ENCODE results near the gene ZNF521. TPM values are rescaled to one million over a fixed set of nuclear protein-coding genes. Genes with fewer than 3 reads are reported as not detected.

The ZNF521 gene
- 0.07 TPM in 1 of 2 replicates, not detected in the other for total RNA-seq

GRCh38 chr18:25351777-25352628 lies at the start of gene ZNF521:
Gene ZNF521, minus strand, starts transcription at chr18:25352166. Its CDS starts 1,220 bp downstream, at chr18:25350946.

Data from nasal cavity respiratory epithelium epithelial cell of viscerocranial mucosa (primary cell).